Testis (tissue), 3 donors: ENCODE measurements around the gene KLHL28. TPM values are rescaled to one million over a fixed set of nuclear protein-coding genes. Genes with fewer than 3 reads are reported as not detected.
A peak's percentile ranks its signal among the peaks of the same experiment; 100 is the strongest.

Experiments
- DNase-seq: peaks from one replicate; pipeline ENCODE4 v3.0.0-alpha.2; 2019
- H3K27ac ChIP-seq, 2 donors: fragments of 200-600 bp; sonication (generic); one replicate each; pipeline ENCODE4 v1.5.1; 2019
- H3K27me3 ChIP-seq: fragments of 200-600 bp; sonication (generic); one replicate; pipeline ENCODE4 v1.5.1; 2019
- H3K36me3 ChIP-seq: fragments of 200-600 bp; sonication (generic); one replicate; pipeline ENCODE4 v1.5.1; 2017; ENCODE audit warnings: low read depth; ENCODE audit errors: missing control alignments
- H3K4me1 ChIP-seq: fragments of 200-600 bp; sonication (generic); one replicate; pipeline ENCODE4 v1.5.1; 2019
- H3K4me3 ChIP-seq, 2 donors: fragments of 200-600 bp; sonication (generic); one replicate each; pipeline ENCODE4 v1.5.1; 2017 to 2019
- H3K9me3 ChIP-seq: fragments of 200-600 bp; sonication (generic); one replicate; pipeline ENCODE4 v1.5.1; 2017
- POLR2A ChIP-seq: fragments of 450-650 bp; IDR thresholded peaks from one replicate; pipeline ENCODE4 v1.6.1; 2017; ENCODE audit warnings: antibody characterized with exemption, mild to moderate bottlenecking, moderate library complexity
- WGBS, 2 donors: methylation state at CpG; one replicate each; pipeline ENCODE4 v1.1.5; 2018; 5-methylcytosine and 5-hydroxymethylcytosine counted together
- intact Hi-C: fragments of 100-400 bp; cut with DNase I; formaldehyde crosslinking; loops from one replicate; pipeline ENCODE4 v1.15.1; 2023; ENCODE audit warnings: low total_unique reads
- polyA plus RNA-seq: library from polyadenylated mRNA; stranded (reverse); fragments of 350-450 nt; fragmentation: Illumina TruSeq; extraction: RNeasy Lipid Tissue Mini Kit (QIAGEN cat#74804); gene quantifications from one replicate; pipeline ENCODE4 v1.2.3, GENCODE V29; 2014; ENCODE audit warnings: low read depth, low replicate concordance; ENCODE audit not compliant: insufficient read depth
- total RNA-seq, 2 donors: library from RNA; depleted of rRNA; stranded (reverse); fragments of >200 nt; gene quantifications; one replicate each; pipeline ENCODE4 v1.2.3, GENCODE V29; 2016
- TF ChIP-seq, protein P1 (sequence below), 3 experiments: fragments of 450-650 bp in 2 of 3; fragments of 200-600 bp in 1 of 3; sonication (generic) in 1 of 3; IDR thresholded peaks; one replicate each; pipeline ENCODE4 v1.5.1; 2016 to 2019; ENCODE audit warnings: antibody characterized with exemption in 3 of 3, mild to moderate bottlenecking in 2 of 3, moderate library complexity in 1 of 3

Gene KLHL28
- total and polyA plus RNA-seq, 3 donors from 2014 or later: 9.7 to 15.4 (median 11.4) TPM

DNA sequence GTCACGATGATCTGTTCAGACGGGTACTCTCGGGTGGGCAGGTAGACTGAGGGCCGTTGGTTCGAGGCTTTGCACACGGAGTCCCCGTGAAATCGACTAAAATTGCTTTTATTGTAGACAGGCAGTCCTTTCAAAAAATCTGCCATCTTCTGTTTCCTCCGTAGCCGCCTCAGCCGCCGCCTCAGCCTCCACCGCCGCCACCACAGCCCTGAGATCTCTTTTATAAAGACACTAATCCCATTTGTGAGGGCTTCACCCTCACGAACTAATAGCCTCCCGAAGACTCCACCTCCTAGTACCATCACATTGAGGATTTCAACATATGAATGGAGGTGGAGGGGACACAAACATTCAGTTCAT lies 74.2 kb downstream of the KLHL28 start:
- DNase-seq: no peak
- Histone ChIP-seq H3K4me1 (no peaks in the 10 kb centered on the region), H3K36me3 (no peaks in the 10 kb centered on the region), H3K27ac (no peak overlapping the region), H3K4me3 (peak overlapping the region in 1 of 2 donors; percentile 17), H3K27me3 (no peaks in the 10 kb centered on the region), H3K9me3 (no peaks in the 10 kb centered on the region)
- 70 to 77% methylated on average over 16 of the region's 16 CpGs for WGBS, 2 donors
- TF ChIP-seq, protein P1, sequence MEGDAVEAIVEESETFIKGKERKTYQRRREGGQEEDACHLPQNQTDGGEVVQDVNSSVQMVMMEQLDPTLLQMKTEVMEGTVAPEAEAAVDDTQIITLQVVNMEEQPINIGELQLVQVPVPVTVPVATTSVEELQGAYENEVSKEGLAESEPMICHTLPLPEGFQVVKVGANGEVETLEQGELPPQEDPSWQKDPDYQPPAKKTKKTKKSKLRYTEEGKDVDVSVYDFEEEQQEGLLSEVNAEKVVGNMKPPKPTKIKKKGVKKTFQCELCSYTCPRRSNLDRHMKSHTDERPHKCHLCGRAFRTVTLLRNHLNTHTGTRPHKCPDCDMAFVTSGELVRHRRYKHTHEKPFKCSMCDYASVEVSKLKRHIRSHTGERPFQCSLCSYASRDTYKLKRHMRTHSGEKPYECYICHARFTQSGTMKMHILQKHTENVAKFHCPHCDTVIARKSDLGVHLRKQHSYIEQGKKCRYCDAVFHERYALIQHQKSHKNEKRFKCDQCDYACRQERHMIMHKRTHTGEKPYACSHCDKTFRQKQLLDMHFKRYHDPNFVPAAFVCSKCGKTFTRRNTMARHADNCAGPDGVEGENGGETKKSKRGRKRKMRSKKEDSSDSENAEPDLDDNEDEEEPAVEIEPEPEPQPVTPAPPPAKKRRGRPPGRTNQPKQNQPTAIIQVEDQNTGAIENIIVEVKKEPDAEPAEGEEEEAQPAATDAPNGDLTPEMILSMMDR (IDR thresholded peaks at IDR 0.05): no peak
- no peak for TF ChIP-seq POLR2A
- intact Hi-C loops: no loop called here

DNA sequence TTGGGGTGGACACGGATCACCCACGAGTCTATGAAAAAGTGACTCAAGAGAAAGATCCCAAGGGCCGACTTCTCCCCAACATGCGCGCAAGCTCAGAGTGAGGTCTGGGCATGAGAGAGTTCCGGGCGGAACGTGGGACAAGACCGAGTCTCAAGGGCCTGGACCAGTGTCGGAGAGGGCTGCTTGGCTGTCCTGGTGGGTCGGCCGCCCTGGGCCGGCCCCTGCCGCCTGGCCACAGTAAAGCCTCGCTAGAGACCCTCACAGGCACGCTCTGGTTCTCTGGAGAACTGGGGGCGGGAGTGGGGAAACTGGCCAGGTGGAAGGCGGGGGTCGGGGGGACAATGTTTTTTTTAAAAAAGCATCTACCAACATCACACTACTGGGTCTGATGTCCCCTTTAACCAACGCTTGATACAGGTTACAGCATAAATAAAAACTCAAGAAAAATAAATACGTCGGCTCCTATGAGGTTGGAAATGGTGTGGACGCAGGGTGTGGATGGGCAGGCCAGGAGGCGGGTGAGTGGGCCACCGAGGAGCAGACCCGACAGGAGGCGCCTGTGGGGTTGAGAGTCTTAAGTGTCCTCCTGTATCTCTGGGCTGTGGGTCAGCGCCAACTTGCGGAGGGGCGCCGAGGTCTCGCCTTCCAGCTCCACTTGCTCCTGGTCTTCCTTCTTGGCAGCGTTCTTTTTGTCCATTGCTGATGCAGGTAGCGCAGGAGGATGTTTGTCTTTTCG lies 74.7 kb downstream of the KLHL28 start:
- Histone ChIP-seq H3K4me1 (no peaks in the 10 kb centered on the region), H3K36me3 (no peaks in the 10 kb centered on the region), H3K27ac (no peak overlapping the region), H3K27me3 (no peaks in the 10 kb centered on the region), H3K4me3 (peak overlapping the region; percentile 17 to 24), H3K9me3 (no peaks in the 10 kb centered on the region)
- WGBS, 2 donors: 61 to 80% methylated on average over 35 of the region's 35 CpGs
- intact Hi-C loops: no loop called here
- TF ChIP-seq, protein P1 (IDR thresholded peaks at IDR 0.05): no peak
- no peak for TF ChIP-seq POLR2A
- no peak for DNase-seq

DNA sequence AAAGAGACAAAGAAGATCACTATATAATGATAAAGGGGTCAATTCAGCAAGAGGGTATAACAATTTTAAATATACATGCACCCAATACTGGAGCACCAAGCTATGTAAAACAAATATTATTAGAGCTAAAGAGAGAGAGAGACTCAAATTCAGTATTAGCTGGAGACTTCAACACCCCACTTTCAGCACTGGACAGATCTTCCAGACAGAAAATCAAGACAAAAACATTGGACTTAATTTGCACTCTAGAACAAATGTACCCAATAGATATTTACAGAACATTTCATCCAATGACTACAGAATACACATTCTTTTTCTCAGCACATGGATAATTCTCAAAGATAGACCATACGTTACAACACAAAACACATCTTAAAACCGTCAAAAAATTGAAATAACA lies 81.0 kb downstream of the KLHL28 start:
- WGBS, 2 donors: 92 to 94% methylated on average over 2 of the region's 2 CpGs
- Histone ChIP-seq H3K9me3 (no peaks in the 10 kb centered on the region), H3K27ac (no peak overlapping the region), H3K36me3 (no peaks in the 10 kb centered on the region), H3K27me3 (no peaks in the 10 kb centered on the region), H3K4me1 (no peaks in the 10 kb centered on the region), H3K4me3 (no peak overlapping the region)
- intact Hi-C loops: no loop called here
- TF ChIP-seq, protein P1 (IDR thresholded peaks at IDR 0.05): no peak
- no peak for TF ChIP-seq POLR2A
- DNase-seq: no peak

Other genes starting within 250 kb of the KLHL28 start
- gene TOGARAM1, start 243 bp upstream of the KLHL28 start, total RNA-seq: 10 to 100 TPM; 32.6 to 33.0 TPM
- gene TOGARAM1, start 243 bp upstream of the KLHL28 start, polyA plus RNA-seq: 16.6 TPM
- 10 to 100 TPM; 30.9 to 41.1 TPM for gene PRPF39, start 122.2 kb upstream of the KLHL28 start, total RNA-seq
- gene PRPF39, start 122.2 kb upstream of the KLHL28 start, polyA plus RNA-seq: 14.6 TPM
- 10 to 100 TPM; 60.8 to 65.0 TPM for gene FKBP3, start 172.5 kb upstream of the KLHL28 start, total RNA-seq
- 73.5 TPM for gene FKBP3, start 172.5 kb upstream of the KLHL28 start, polyA plus RNA-seq
- gene FANCM, start 174.0 kb upstream of the KLHL28 start, total RNA-seq: 10 to 100 TPM; 16.4 to 25.2 TPM
- gene FANCM, start 174.0 kb upstream of the KLHL28 start, polyA plus RNA-seq: 9.3 TPM